ENCODE data around the gene CD163L1.

The CD163L1 gene

DNA sequence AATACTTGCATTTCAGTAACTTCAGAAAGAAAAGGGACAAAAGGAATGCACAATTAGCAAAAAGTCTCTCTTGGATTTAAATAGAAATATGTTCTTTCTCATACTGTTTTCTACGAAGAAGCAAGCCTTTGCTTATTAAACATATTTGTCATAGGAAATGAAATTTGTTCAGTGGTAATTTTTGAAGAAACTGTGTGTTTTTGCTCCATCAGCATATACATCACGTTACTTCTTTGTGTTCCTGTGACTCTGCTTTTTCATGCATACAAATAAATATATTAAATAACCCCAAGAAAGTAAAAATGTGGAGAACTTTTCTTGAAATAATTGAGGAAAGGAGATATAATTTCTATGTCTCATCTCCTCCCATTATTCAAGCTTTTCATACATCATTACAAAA, 39.7 kb downstream of the CD163L1 start:
- no peak for TF ChIP-seq YY1 (IDR thresholded peaks at IDR 0.05; ENCODE audit: insufficient read depth, insufficient read length)
- Histone ChIP-seq H3K9me3 (ENCODE audit: insufficient read depth, low read length) (no peaks in the 10 kb centered on the region), H3K27me3 (ENCODE audit: insufficient read depth, insufficient read length) (no peaks in the 10 kb centered on the region), H3K36me3 (ENCODE audit: insufficient read depth, insufficient read length, low read length) (no peaks in the 10 kb centered on the region), H3K9ac (ENCODE audit: insufficient read length, low read depth) (no peak overlapping the region), H3K4me3 (ENCODE audit: insufficient read length, low read depth) (no peak overlapping the region), H3K4me1 (ENCODE audit: insufficient read depth, insufficient read length) (no peaks in the 10 kb centered on the region)
- DNase-seq (ENCODE audit: low read depth, low spot score) = no peak

- DNase-seq (ENCODE audit: low read depth, low spot score) = no peak
- no peaks in the 10 kb centered on the region for H3K27me3 ChIP-seq (ENCODE audit: insufficient read depth, insufficient read length)
- no peaks in the 10 kb centered on the region for H3K36me3 ChIP-seq (ENCODE audit: insufficient read depth, insufficient read length, low read length)
- H3K9me3 ChIP-seq (ENCODE audit: insufficient read depth, low read length) = no peaks in the 10 kb centered on the region
- no peaks in the 10 kb centered on the region for H3K4me1 ChIP-seq (ENCODE audit: insufficient read depth, insufficient read length)
- no peak overlapping the region for H3K4me3 ChIP-seq (ENCODE audit: insufficient read length, low read depth)
- TF ChIP-seq ZNF274 (IDR thresholded peaks at IDR 0.05; ENCODE audit: low read depth, low read length) (no peak), SUZ12 (IDR thresholded peaks at IDR 0.05; ENCODE audit: extremely low read depth, insufficient read depth, insufficient read length) (no peak), YY1 (IDR thresholded peaks at IDR 0.05; ENCODE audit: insufficient read depth, insufficient read length) (no peak)
- H3K9ac ChIP-seq (ENCODE audit: insufficient read length, low read depth) = no peak overlapping the region
Measured at GRCh38 chr12:7403466-7403865, 40.5 kb downstream of the CD163L1 start.

DNA sequence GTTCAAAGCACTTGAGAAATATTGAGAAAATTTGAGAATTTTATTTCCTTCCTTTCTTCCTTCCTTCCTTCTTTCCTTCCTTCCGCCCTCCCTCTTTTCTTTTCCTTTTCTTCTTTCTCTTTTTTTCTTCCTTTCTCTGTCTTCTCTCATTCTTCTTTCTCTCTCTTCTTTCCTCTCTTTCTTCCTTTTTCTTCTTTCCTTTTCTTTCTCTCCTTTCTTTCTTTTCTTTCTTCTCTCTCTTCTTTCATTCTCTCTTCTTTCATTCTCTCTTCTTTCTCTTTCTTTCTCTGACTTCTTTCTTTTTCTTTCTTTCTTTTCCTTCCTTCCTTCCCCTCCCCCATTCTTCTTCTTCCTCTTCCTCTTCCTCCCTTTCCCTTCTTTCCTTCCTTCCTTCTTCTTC, 44.9 kb downstream of the CD163L1 start:
- TF ChIP-seq SUZ12 (IDR thresholded peaks at IDR 0.05; ENCODE audit: extremely low read depth, insufficient read depth, insufficient read length) (no peak), YY1 (IDR thresholded peaks at IDR 0.05; ENCODE audit: insufficient read depth, insufficient read length) (no peak), ZNF274 (IDR thresholded peaks at IDR 0.05; ENCODE audit: low read depth, low read length) (no peak)
- Histone ChIP-seq H3K9me3 (ENCODE audit: insufficient read depth, low read length) (no peaks in the 10 kb centered on the region), H3K9ac (ENCODE audit: insufficient read length, low read depth) (no peak overlapping the region), H3K4me1 (ENCODE audit: insufficient read depth, insufficient read length) (no peaks in the 10 kb centered on the region), H3K27me3 (ENCODE audit: insufficient read depth, insufficient read length) (no peaks in the 10 kb centered on the region), H3K4me3 (ENCODE audit: insufficient read length, low read depth) (no peak overlapping the region), H3K36me3 (ENCODE audit: insufficient read depth, insufficient read length, low read length) (no peaks in the 10 kb centered on the region)
- no peak for DNase-seq (ENCODE audit: low read depth, low spot score)

- TF ChIP-seq SUZ12 (IDR thresholded peaks at IDR 0.05; ENCODE audit: extremely low read depth, insufficient read depth, insufficient read length) (no peak), ZNF274 (IDR thresholded peaks at IDR 0.05; ENCODE audit: low read depth, low read length) (no peak), YY1 (IDR thresholded peaks at IDR 0.05; ENCODE audit: insufficient read depth, insufficient read length) (no peak)
- Histone ChIP-seq H3K4me1 (ENCODE audit: insufficient read depth, insufficient read length) (no peaks in the 10 kb centered on the region), H3K27me3 (ENCODE audit: insufficient read depth, insufficient read length) (no peaks in the 10 kb centered on the region), H3K9ac (ENCODE audit: insufficient read length, low read depth) (no peak overlapping the region), H3K4me3 (ENCODE audit: insufficient read length, low read depth) (no peak overlapping the region), H3K36me3 (ENCODE audit: insufficient read depth, insufficient read length, low read length) (no peaks in the 10 kb centered on the region), H3K9me3 (ENCODE audit: insufficient read depth, low read length) (no peaks in the 10 kb centered on the region)
- DNase-seq (ENCODE audit: low read depth, low spot score) = no peak
Measured at GRCh38 chr12:7396418-7396817, 47.5 kb downstream of the CD163L1 start.

DNA sequence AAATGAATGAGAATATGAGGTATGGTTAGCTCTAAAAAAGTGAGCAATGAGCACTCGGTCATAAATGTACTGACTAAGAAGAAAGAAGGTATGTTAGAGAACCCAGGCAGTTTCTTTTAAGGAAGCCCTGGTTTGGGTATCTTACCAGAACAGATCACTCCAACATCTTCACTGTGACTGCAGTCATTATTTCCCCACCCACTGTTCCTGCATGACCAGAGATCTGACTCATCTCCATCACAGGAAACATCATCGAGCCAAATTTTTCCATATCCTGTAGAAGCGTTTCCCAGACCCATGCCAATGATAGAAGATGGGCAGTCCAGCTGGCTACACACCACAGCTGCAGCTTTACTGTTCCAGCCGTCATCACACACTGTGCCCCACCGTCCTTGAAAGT, 48.0 kb downstream of the CD163L1 start:
- Histone ChIP-seq H3K9ac (ENCODE audit: insufficient read length, low read depth) (no peak overlapping the region), H3K27me3 (ENCODE audit: insufficient read depth, insufficient read length) (no peaks in the 10 kb centered on the region), H3K4me1 (ENCODE audit: insufficient read depth, insufficient read length) (no peaks in the 10 kb centered on the region), H3K36me3 (ENCODE audit: insufficient read depth, insufficient read length, low read length) (no peaks in the 10 kb centered on the region), H3K4me3 (ENCODE audit: insufficient read length, low read depth) (no peak overlapping the region), H3K9me3 (ENCODE audit: insufficient read depth, low read length) (no peaks in the 10 kb centered on the region)
- no peak for DNase-seq (ENCODE audit: low read depth, low spot score)
- no peak for TF ChIP-seq ZNF274 (IDR thresholded peaks at IDR 0.05; ENCODE audit: low read depth, low read length)
- no peak for TF ChIP-seq SUZ12 (IDR thresholded peaks at IDR 0.05; ENCODE audit: extremely low read depth, insufficient read depth, insufficient read length)
- TF ChIP-seq YY1 (IDR thresholded peaks at IDR 0.05; ENCODE audit: insufficient read depth, insufficient read length) = no peak

DNA sequence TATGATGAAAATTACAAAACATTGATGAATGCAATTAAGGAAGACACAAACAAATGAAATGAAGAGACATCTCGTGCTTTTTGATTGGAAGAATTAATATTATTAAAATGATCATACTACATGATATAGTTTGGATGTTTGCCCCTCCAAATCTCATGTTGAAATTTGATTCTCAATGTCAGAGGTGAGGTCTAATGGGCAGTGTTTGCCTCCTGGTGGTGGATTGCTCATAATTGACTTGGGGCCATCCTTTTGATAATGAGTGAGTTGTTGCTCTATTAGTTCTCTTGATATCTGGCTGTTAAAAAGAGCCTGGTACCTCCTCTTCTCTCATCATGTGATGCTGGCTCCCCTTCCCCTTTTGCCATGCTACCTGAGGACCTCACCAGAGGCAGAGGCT, 56.7 kb downstream of the CD163L1 start:
- TF ChIP-seq ZNF274 (IDR thresholded peaks at IDR 0.05; ENCODE audit: low read depth, low read length) (no peak), SUZ12 (IDR thresholded peaks at IDR 0.05; ENCODE audit: extremely low read depth, insufficient read depth, insufficient read length) (no peak), YY1 (IDR thresholded peaks at IDR 0.05; ENCODE audit: insufficient read depth, insufficient read length) (no peak)
- Histone ChIP-seq H3K9ac (ENCODE audit: insufficient read length, low read depth) (no peak overlapping the region), H3K27me3 (ENCODE audit: insufficient read depth, insufficient read length) (no peaks in the 10 kb centered on the region), H3K9me3 (ENCODE audit: insufficient read depth, low read length) (peaks cover 5% of the 10 kb centered on the region; the same call in 1 of the 2 replicates), H3K36me3 (ENCODE audit: insufficient read depth, insufficient read length, low read length) (no peaks in the 10 kb centered on the region), H3K4me1 (ENCODE audit: insufficient read depth, insufficient read length) (no peaks in the 10 kb centered on the region), H3K4me3 (ENCODE audit: insufficient read length, low read depth) (no peak overlapping the region)
- no peak for DNase-seq (ENCODE audit: low read depth, low spot score)

DNA sequence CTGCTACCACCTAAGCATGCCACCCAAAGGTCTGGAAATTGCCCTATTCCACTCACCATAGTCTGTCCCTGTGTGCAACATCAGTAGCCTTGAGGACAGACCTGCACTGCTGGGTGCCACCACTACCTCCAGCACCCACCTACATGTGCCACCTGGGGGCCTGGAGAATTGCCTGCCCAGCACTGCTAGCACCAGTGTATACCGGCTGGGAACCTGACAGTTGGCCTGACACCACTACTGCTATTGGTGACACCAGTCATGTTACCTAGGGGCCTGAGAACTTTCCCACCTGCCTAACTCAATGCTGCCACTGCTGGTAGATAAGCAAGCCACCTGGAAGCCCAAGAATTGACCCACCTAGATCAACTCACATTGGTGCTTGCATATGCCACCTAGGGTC, 60.8 kb downstream of the CD163L1 start:
- DNase-seq (ENCODE audit: low read depth, low spot score) = no peak
- Histone ChIP-seq H3K36me3 (ENCODE audit: insufficient read depth, insufficient read length, low read length) (no peaks in the 10 kb centered on the region), H3K9me3 (ENCODE audit: insufficient read depth, low read length) (peaks cover 12% of the 10 kb centered on the region), H3K4me1 (ENCODE audit: insufficient read depth, insufficient read length) (no peaks in the 10 kb centered on the region), H3K4me3 (ENCODE audit: insufficient read length, low read depth) (no peak overlapping the region), H3K27me3 (ENCODE audit: insufficient read depth, insufficient read length) (no peaks in the 10 kb centered on the region), H3K9ac (ENCODE audit: insufficient read length, low read depth) (no peak overlapping the region)
- no peak for TF ChIP-seq SUZ12 (IDR thresholded peaks at IDR 0.05; ENCODE audit: extremely low read depth, insufficient read depth, insufficient read length)
- TF ChIP-seq ZNF274 (IDR thresholded peaks at IDR 0.05; ENCODE audit: low read depth, low read length) = no peak
- no peak for TF ChIP-seq YY1 (IDR thresholded peaks at IDR 0.05; ENCODE audit: insufficient read depth, insufficient read length)

DNA sequence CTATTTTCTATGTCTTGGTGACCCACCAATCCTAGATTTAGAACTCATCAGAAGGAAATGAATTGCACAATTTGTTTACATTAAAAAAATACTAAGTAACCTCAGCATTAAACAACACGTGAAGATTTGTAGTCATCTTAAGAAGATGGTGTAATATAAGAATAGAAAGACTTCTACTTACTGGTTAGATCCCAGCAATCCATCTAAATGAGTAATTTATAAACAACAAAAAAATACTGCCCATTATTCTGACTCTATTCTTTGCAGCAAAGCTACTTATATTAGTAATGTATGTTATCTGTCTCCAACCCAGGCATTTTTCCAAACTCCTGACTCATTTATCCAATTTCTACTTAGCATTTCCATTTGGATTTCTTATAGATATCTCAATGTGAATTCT, 67.8 kb downstream of the CD163L1 start:
- no peak for DNase-seq (ENCODE audit: low read depth, low spot score)
- no peak for TF ChIP-seq SUZ12 (IDR thresholded peaks at IDR 0.05; ENCODE audit: extremely low read depth, insufficient read depth, insufficient read length)
- no peak for TF ChIP-seq YY1 (IDR thresholded peaks at IDR 0.05; ENCODE audit: insufficient read depth, insufficient read length)
- TF ChIP-seq ZNF274 (IDR thresholded peaks at IDR 0.05; ENCODE audit: low read depth, low read length) = no peak
- H3K36me3 ChIP-seq (ENCODE audit: insufficient read depth, insufficient read length, low read length) = no peaks in the 10 kb centered on the region
- H3K4me1 ChIP-seq (ENCODE audit: insufficient read depth, insufficient read length) = no peaks in the 10 kb centered on the region
- H3K9me3 ChIP-seq (ENCODE audit: insufficient read depth, low read length) = peaks cover 7% of the 10 kb centered on the region
- no peaks in the 10 kb centered on the region for H3K27me3 ChIP-seq (ENCODE audit: insufficient read depth, insufficient read length)
- H3K4me3 ChIP-seq (ENCODE audit: insufficient read length, low read depth) = no peak overlapping the region
- H3K9ac ChIP-seq (ENCODE audit: insufficient read length, low read depth) = no peak overlapping the region
